DND-41 (cell line): ENCODE measurements around the gene PSEN2.

Experiments
- CTCF ChIP-seq: IDR thresholded peaks from 2 replicates; pipeline ENCODE4 v1.5.1; 2012; ENCODE audit warnings: borderline replicate concordance, low read length, moderate library complexity, mild to moderate bottlenecking; ENCODE audit not compliant: poor library complexity, severe bottlenecking; ENCODE audit errors: extremely low read depth
- EZH2 ChIP-seq: IDR thresholded peaks from 3 replicates; pipeline ENCODE4 v1.6.1; 2012; ENCODE audit warnings: borderline replicate concordance, low read depth, mild to moderate bottlenecking, moderate library complexity, low read length, inconsistent platforms; ENCODE audit not compliant: severe bottlenecking

DNA sequence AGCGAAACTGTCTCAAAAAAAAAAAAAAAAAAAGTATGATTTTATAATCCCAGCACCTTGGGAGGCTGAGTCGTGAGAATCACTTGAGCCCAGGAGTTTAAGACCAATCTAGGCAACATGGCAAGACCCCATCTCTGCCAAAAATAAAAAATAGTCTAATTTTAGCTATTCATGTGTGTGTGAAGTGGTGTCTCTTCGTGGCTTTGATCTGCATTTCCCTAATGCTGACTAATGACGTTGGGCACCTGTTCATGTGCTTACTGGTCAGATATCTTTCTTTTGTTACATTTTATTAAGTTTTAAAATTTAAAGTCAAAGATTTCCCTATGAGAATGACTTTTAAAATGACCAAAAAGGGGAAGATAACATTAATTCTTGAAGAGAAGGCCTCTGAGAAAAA is 31.0 kb downstream of the PSEN2 start:
- TF ChIP-seq EZH2 (no peak), CTCF (no peak)
